Bladder microvascular endothelial cell (primary cell): ENCODE data around the gene SUMO2. TPM values are rescaled to one million over a fixed set of nuclear protein-coding genes. Genes with fewer than 3 reads are reported as not detected.

Source experiments
- total RNA-seq: library from RNA; depleted of rRNA; stranded (reverse); fragments of >200 nt; gene quantifications from 2 replicates; pipeline ENCODE4 v1.2.3, GENCODE V29; 2014

The SUMO2 gene
- total RNA-seq, result 85.2 and 164 TPM in 2 replicates

DNA sequence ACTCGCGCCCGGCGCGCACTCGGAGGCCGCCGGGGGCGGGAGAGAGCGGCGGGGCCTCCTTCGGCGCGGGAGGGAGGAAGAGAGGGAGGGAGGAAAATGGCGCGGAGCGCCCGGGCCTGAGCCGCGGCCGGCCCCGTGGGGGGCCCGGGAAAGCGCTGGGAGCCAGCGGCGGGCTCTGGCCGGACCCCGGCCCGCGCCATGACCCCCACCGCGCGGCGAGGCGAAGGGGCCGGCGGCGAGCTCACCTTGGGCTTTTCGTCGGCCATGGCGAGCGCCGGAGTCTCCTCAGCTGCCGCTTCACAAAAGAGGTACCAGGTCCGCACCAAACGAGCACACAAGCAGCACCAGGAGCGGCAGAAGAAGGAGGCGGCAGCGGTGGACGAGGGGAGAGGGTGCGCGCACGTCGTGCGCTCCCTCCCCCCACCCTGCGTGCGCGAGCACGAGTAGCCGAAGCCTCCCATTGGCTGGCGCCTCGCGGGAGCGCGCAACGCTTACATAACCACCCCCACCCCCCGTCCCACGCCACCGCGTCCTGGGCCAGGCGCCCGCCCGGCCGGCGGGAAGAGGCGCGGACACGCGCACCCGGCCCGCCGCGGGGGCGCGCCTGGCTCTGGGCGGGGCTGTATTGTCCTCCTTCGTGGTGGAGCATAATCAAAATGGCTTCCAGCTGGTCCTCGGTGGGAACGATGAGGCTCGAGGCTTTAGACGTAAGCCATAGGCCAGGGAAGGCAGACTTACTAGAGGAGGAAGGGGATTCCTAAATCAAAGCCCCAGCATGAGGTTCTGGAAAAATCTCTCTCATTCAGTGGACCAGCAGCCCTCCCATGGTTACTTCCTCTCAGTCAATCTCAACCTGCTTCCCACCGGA, at the start of gene SUMO2:
SUMO2 (minus strand) TSS at position 391 of the 868 bp plus-strand sequence; CDS start at position 266, 125 bp downstream.

DNA sequence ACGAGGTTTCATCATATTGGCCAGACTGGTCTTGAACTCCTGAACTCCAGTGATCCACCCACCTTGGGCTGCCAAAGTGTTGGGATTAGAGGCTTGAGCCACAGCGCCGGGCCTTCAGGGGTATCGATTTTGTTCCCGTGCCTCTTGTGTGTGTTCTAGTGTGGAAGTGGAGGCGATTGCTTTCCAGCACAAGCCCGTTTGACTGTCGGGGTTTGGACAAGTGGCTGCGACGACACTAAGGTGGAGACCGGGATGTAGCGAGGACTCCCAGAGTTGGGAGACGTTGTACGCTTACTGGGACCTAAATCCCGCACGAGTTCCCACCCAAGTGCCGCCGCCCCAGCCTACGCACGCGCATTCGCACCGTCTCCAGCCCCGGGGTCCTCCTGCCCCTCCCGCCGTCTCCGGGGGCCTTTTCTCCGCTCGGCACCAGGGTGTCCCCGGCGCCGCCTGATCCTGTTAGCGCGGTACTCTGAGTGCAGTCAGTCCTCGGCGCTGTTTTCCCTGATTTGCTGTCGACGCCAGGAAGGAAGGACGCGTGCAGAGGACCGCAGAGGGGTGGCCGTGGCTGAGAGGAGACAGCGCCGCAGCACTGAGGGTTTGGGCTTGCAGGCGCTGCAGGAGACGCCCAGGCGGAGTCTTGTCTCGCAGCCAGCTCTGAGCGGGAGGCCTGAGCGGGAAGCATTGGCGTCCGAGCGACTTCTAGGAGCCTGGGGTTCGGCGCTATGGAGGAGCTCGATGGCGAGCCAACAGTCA, 22.5 kb upstream of the SUMO2 start, which contains the start of gene NUP85:
NUP85 (plus strand) TSS at position 643 of the 756 bp plus-strand sequence; CDS start at position 726, 83 bp downstream.

DNA sequence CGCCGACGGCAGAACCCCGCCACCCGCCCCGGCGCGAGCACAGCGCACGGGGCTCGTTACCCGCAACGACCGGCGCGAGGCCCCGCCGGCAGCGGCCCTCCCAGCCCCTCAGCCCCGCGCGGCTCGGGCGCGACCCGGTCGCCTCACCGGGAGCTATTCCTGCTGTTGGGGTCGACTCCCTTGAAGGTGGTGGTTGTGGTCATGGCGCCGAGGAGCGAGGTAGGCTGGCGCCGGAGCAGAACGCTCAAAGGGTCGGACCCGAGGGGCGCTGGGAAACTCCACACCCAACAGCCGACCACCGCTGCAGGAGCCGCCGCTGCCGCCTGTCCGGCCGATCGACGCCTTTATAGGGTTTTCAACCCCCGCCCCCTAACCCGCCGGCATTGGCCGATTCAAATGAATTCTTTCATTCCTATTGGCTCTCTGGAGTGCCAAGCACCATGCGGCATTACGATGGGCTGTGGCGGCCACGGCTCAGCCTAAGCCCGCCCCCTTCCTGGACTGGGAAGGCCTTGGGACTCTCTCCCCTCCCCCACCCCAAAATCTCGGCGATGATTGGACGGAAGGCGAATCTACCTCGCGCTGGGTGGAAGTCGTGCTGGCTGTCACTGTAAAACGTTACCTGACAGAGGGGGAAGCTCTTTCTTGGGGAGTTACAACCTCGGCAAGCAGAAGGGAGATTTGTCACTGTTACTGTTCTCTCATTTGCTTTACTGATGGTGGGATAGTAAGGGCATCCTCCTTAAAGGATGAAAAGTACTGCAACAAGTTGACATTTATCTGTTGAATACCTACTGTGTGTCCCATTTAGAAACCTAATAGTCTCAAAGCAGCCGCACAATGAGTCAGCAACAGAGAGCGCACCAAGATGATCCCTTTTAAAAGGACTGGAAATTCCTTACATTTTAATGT, 28.3 kb downstream of the SUMO2 start, which contains the start of gene JPT1:
JPT1 (minus strand) TSS at position 318 of the 912 bp plus-strand sequence; CDS start at position 203, 115 bp downstream.

DNA sequence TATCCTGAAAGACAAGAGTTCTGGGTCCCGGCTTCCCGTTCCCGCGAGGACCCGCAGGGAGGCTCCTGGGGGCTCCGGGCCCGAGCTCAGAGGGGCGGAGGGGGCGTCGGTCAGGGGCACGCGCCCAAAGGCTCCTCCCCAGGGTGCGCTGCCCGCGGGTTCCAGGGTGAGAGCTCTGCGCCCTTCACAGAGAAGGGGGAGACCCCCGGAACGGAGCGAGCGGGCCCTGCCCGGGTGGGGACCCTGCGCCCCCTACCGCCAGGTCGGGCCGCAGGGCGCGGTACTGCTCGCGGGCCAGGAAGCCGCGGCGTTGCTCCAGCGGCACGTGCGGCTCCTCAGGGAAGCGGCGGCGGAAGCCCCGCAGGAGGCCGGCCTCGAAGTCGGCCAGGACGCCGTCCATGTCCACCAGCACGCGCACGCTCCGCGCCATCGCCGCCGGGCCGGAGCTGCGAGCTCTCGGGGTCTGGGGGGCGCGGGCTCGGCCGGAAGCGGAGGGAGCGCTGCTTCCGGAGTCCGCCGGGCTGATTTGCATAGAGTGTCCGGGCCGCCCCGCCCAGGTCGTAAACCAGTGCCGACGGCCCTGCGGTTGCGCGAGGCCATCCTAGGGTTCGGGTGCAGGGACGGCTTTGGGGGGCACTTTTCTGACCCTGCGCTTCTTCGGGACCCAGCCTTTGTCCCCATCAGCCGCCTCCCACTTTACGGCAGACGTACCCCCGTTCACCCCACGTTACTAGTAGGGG, 51.3 kb downstream of the SUMO2 start, which contains the start of gene NT5C:
NT5C (minus strand) TSS at position 465 of the 740 bp plus-strand sequence; CDS start at position 430, 35 bp downstream.

Other genes with a start within 250 kb of the SUMO2 start
- not detected in 2 replicates for gene OTOP3, start 247.1 kb downstream of the SUMO2 start, total RNA-seq
- 19.3 and 36.4 TPM in 2 replicates for gene HID1, start 210.2 kb downstream of the SUMO2 start, total RNA-seq
- gene CDR2L, start 195.3 kb downstream of the SUMO2 start, total RNA-seq, result 13.0 and 17.1 TPM in 2 replicates
- gene MRPL58, start 170.3 kb downstream of the SUMO2 start, total RNA-seq, result 22.9 and 28.3 TPM in 2 replicates
- gene ATP5PD, start 136.0 kb downstream of the SUMO2 start, total RNA-seq, result 143 and 176 TPM in 2 replicates
- gene KCTD2, start 135.7 kb downstream of the SUMO2 start, total RNA-seq, result 11.2 and 15.0 TPM in 2 replicates
- 5.3 and 8.2 TPM in 2 replicates for gene SLC16A5, start 95.0 kb downstream of the SUMO2 start, total RNA-seq
- 2.6 and 5.1 TPM in 2 replicates for gene ARMC7, start 73.0 kb downstream of the SUMO2 start, total RNA-seq
- 19.1 and 22.3 TPM in 2 replicates for gene NT5C, start 51.2 kb downstream of the SUMO2 start, total RNA-seq
- 93.8 and 113 TPM in 2 replicates for gene JPT1, start 28.4 kb downstream of the SUMO2 start, total RNA-seq
- 41.9 and 43.4 TPM in 2 replicates for gene NUP85, start 22.7 kb upstream of the SUMO2 start, total RNA-seq
- gene GGA3, start 78.6 kb upstream of the SUMO2 start, total RNA-seq, result 8.1 and 24.9 TPM in 2 replicates
- gene MRPS7, start 78.9 kb upstream of the SUMO2 start, total RNA-seq, result 61.0 and 64.3 TPM in 2 replicates
- gene MIF4GD, start 88.3 kb upstream of the SUMO2 start, total RNA-seq, result 10.1 and 10.8 TPM in 2 replicates
- gene SLC25A19, start 106.5 kb upstream of the SUMO2 start, total RNA-seq, result 6.6 and 9.8 TPM in 2 replicates
- 70.6 and 112 TPM in 2 replicates for gene GRB2, start 222.7 kb upstream of the SUMO2 start, total RNA-seq